ENCODE results near the gene AIRE.
"Not testable (repeated sequence)": the region's sequence is repeated elsewhere in the genome, so short reads cannot be mapped to it uniquely, and the experiment has no call there.

The AIRE gene

GRCh38 chr21:44291936-44292811 is 6.5 kb downstream of the AIRE start:
- DNase-seq: no peak

GRCh38 chr21:44292812-44293195 is 7.1 kb downstream of the AIRE start:
- no peak for DNase-seq

- DNase-seq: no peak
Observed at GRCh38 chr21:44293551-44294231, 8.0 kb downstream of the AIRE start.

GRCh38 chr21:44294391-44295162 is 8.9 kb downstream of the AIRE start:
- DNase-seq: no peak

- DNase-seq: no peak
Observed at GRCh38 chr21:44295163-44295573, 9.5 kb downstream of the AIRE start.

GRCh38 chr21:44295646-44296045 is 10.0 kb downstream of the AIRE start:
- DNase-seq: peak; percentile 49

- no peak for DNase-seq
Observed at GRCh38 chr21:44296103-44296519, 10.4 kb downstream of the AIRE start.

GRCh38 chr21:44296916-44297315 is 11.2 kb downstream of the AIRE start:
- no peak for DNase-seq

- peak; percentile 74 for DNase-seq
Observed at GRCh38 chr21:44297525-44298290, 12.0 kb downstream of the AIRE start.

GRCh38 chr21:44298301-44298700 is 12.6 kb downstream of the AIRE start:
- DNase-seq: no peak

- DNase-seq: no peak
Observed at GRCh38 chr21:44299085-44299457, 13.4 kb downstream of the AIRE start.

GRCh38 chr21:44299458-44300261 is 14.0 kb downstream of the AIRE start, which contains the start of gene PFKL:
PFKL (plus strand) TSS chr21:44300053; CDS start chr21:44300106, 53 bp downstream.
- peak; percentile 90 for DNase-seq

GRCh38 chr21:44300262-44300959 is 14.7 kb downstream of the AIRE start:
- peak; percentile 79 for DNase-seq

GRCh38 chr21:44301141-44301540 is 15.5 kb downstream of the AIRE start:
- no peak for DNase-seq

GRCh38 chr21:44301961-44302406 is 16.3 kb downstream of the AIRE start:
- peak; percentile 44 for DNase-seq

- DNase-seq: not testable (repeated sequence)
Observed at GRCh38 chr21:44302573-44303401, 17.1 kb downstream of the AIRE start.

- DNase-seq: peak; percentile 72
Observed at GRCh38 chr21:44303490-44303981, 17.9 kb downstream of the AIRE start.

- peak; percentile 46 for DNase-seq
Observed at GRCh38 chr21:44304011-44304616, 18.4 kb downstream of the AIRE start.

GRCh38 chr21:44304877-44305293 is 19.2 kb downstream of the AIRE start:
- peak; percentile 64 for DNase-seq
